WTC11 (cell line): ENCODE data around the gene LRRFIP2. TPM values are rescaled to one million over a fixed set of nuclear protein-coding genes. Genes with fewer than 3 reads are reported as not detected.
"Not testable (repeated sequence)": the region's sequence is repeated elsewhere in the genome, so short reads cannot be mapped to it uniquely, and the experiment has no call there.

Source experiments
- ATAC-seq: fragments of 200-7000 bp; cut with Tn5 transposase; 2 replicates; pipeline ENCODE4 v1.10.0; 2021; ENCODE audit warnings: mild to moderate bottlenecking, moderate library complexity
- CTCF ChIA-PET: fragments of 300-600 bp; sonication (Branson Sonifier 250); formaldehyde crosslinking; loops from one replicate; lab custom pipeline; 2021; ENCODE audit warnings: antibody characterized with exemption; lab: Charles Lee
- POLR2A ChIA-PET: fragments of 350-600 bp; sonication (Branson Sonifier 250); formaldehyde crosslinking; loops from one replicate; lab custom pipeline; 2021; ENCODE audit warnings: antibody characterized with exemption; lab: Charles Lee
- DNase-seq: peaks from one replicate; pipeline ENCODE4 v3.0.0; 2021; ENCODE audit warnings: low spot score
- H3K27ac Mint-ChIP-seq: 2 replicates; pipeline ENCODE4 v1.8.0; 2021; ENCODE audit warnings: mixed read lengths
- H3K27me3 Mint-ChIP-seq: 2 replicates; pipeline ENCODE4 v1.8.0; 2021; ENCODE audit warnings: low read depth, mild to moderate bottlenecking, moderate library complexity, mixed read lengths
- H3K36me3 Mint-ChIP-seq: 2 replicates; pipeline ENCODE4 v1.8.0; 2021; ENCODE audit warnings: mixed read lengths
- H3K4me1 Mint-ChIP-seq: 2 replicates; pipeline ENCODE4 v1.8.0; 2022; ENCODE audit warnings: mixed read lengths
- H3K4me3 Mint-ChIP-seq: 2 replicates; pipeline ENCODE4 v1.8.0; 2021; ENCODE audit warnings: mild to moderate bottlenecking, moderate library complexity, mixed read lengths
- H3K9me3 Mint-ChIP-seq: 2 replicates; pipeline ENCODE4 v1.8.0; 2021; ENCODE audit warnings: mixed read lengths
- ARID4B ChIP-seq: sonication (generic); formaldehyde crosslinking; IDR thresholded peaks from 2 replicates; pipeline ENCODE4 v1.8.0; 2023; ENCODE audit warnings: missing genetic modification reagents, mild to moderate bottlenecking, borderline replicate concordance
- ATF3 ChIP-seq: sonication (generic); formaldehyde crosslinking; conservative IDR thresholded peaks from 2 replicates; pipeline ENCODE4 v1.8.1; 2022; ENCODE audit warnings: mild to moderate bottlenecking, missing genetic modification reagents
- ATF6 ChIP-seq: sonication (generic); formaldehyde crosslinking; IDR thresholded peaks from 2 replicates; pipeline ENCODE4 v1.8.1; 2023; ENCODE audit warnings: mild to moderate bottlenecking, missing genetic modification reagents
- CBFB ChIP-seq: sonication (generic); formaldehyde crosslinking; IDR thresholded peaks from 2 replicates; pipeline ENCODE4 v1.8.1; 2022; ENCODE audit warnings: mild to moderate bottlenecking, low read depth, missing genetic modification reagents
- CDX4 ChIP-seq: fragments of 250-450 bp; sonication (Bioruptor Pico); IDR thresholded peaks from 2 replicates; pipeline ENCODE4 v1.9.0; 2021; ENCODE audit warnings: moderate library complexity, mild to moderate bottlenecking, inconsistent platforms, borderline replicate concordance
- ELF4 ChIP-seq: sonication (generic); formaldehyde crosslinking; IDR thresholded peaks from 2 replicates; pipeline ENCODE4 v1.8.1; 2022; ENCODE audit warnings: low read depth, mild to moderate bottlenecking, moderate library complexity, missing genetic modification reagents
- ESRRA ChIP-seq: sonication (generic); formaldehyde crosslinking; IDR thresholded peaks from 2 replicates; pipeline ENCODE4 v1.8.1; 2022; ENCODE audit warnings: mild to moderate bottlenecking, missing genetic modification reagents, borderline replicate concordance
- FOXP1 ChIP-seq: sonication (generic); formaldehyde crosslinking; IDR thresholded peaks from 2 replicates; pipeline ENCODE4 v1.8.0; 2022; ENCODE audit warnings: missing genetic modification reagents, mild to moderate bottlenecking, moderate library complexity, borderline replicate concordance
- IRF1 ChIP-seq: sonication (generic); formaldehyde crosslinking; IDR thresholded peaks from 2 replicates; pipeline ENCODE4 v1.8.0; 2023; ENCODE audit warnings: missing genetic modification reagents
- IRF2 ChIP-seq: sonication (generic); formaldehyde crosslinking; IDR thresholded peaks from 2 replicates; pipeline ENCODE4 v1.8.0; 2022; ENCODE audit warnings: low read depth, missing genetic modification reagents, borderline replicate concordance
- MAX ChIP-seq: sonication (generic); formaldehyde crosslinking; IDR thresholded peaks from 2 replicates; pipeline ENCODE4 v1.8.0; 2022; ENCODE audit warnings: mild to moderate bottlenecking, missing genetic modification reagents
- NFATC4 ChIP-seq: fragments of 250-450 bp; sonication (Bioruptor Pico); IDR thresholded peaks from 2 replicates; pipeline ENCODE4 v1.9.0; 2021; ENCODE audit warnings: mild to moderate bottlenecking
- PREB ChIP-seq: sonication (generic); formaldehyde crosslinking; IDR thresholded peaks from 2 replicates; pipeline ENCODE4 v1.8.1; 2022; ENCODE audit warnings: mild to moderate bottlenecking, missing genetic modification reagents, moderate library complexity, borderline replicate concordance
- PRRX2 ChIP-seq: fragments of 250-450 bp; sonication (Bioruptor Pico); IDR thresholded peaks from 2 replicates; pipeline ENCODE4 v1.8.0; 2021; ENCODE audit warnings: mild to moderate bottlenecking
- SP1 ChIP-seq: sonication (generic); formaldehyde crosslinking; conservative IDR thresholded peaks from 2 replicates; pipeline ENCODE4 v1.8.1; 2022; ENCODE audit warnings: missing genetic modification reagents
- STAT6 ChIP-seq: sonication (generic); formaldehyde crosslinking; conservative IDR thresholded peaks from 2 replicates; pipeline ENCODE4 v1.8.1; 2023; ENCODE audit warnings: mild to moderate bottlenecking, low read depth, missing genetic modification reagents, moderate library complexity
- ZNF121 ChIP-seq: sonication (generic); formaldehyde crosslinking; IDR thresholded peaks from 2 replicates; pipeline ENCODE4 v1.8.0; 2023; ENCODE audit warnings: missing genetic modification reagents
- ZNF416 ChIP-seq: fragments of 250-450 bp; sonication (Bioruptor Pico); IDR thresholded peaks from 2 replicates; pipeline ENCODE4 v1.9.0; 2021; ENCODE audit warnings: mild to moderate bottlenecking, inconsistent platforms
- ZNF423 ChIP-seq: fragments of 250-450 bp; sonication (Bioruptor Pico); IDR thresholded peaks from 2 replicates; pipeline ENCODE4 v2.1.2; 2022; ENCODE audit warnings: mild to moderate bottlenecking, moderate library complexity
- total RNA-seq: library from RNA; stranded (reverse); gene quantifications from 3 replicates; pipeline ENCODE4 v1.2.3, GENCODE V29; 2021

The LRRFIP2 gene
- total RNA-seq, 1 experiment from 2014 or later = 23.7 TPM

- Mint-ChIP-seq H3K9me3 (no peaks in the 10 kb centered on the region), H3K36me3 (peaks cover 65% of the 10 kb centered on the region), H3K27ac (no peak overlapping the region), H3K4me3 (no peak overlapping the region), H3K4me1 (no peaks in the 10 kb centered on the region), H3K27me3 (no peaks in the 10 kb centered on the region)
- DNase-seq = no peak
- CTCF ChIA-PET = no interaction called here
- no peak for ATAC-seq
- POLR2A ChIA-PET = no interaction called here
- TF ChIP-seq CDX4 (no peak), ARID4B (CRISPR knock-in tag) (no peak), MAX (CRISPR knock-in tag) (no peak), SP1 (no peak), FOXP1 (no peak), STAT6 (CRISPR knock-in tag) (no peak), ZNF423 (CRISPR knock-in tag) (no peak), ATF3 (CRISPR knock-in tag) (no peak), IRF2 (CRISPR knock-in tag) (no peak), PRRX2 (CRISPR knock-in tag) (no peak), PREB (no peak), ATF6 (no peak), NFATC4 (CRISPR knock-in tag) (no peak), ZNF416 (no peak), CBFB (CRISPR knock-in tag) (no peak), IRF1 (CRISPR knock-in tag) (no peak), ZNF121 (no peak), ESRRA (CRISPR knock-in tag) (no peak), ELF4 (no peak)
Observed at GRCh38 chr3:37050282-37050681, 124.1 kb downstream of the LRRFIP2 start.

- H3K9me3 Mint-ChIP-seq, ATAC-seq, H3K27ac Mint-ChIP-seq, CTCF ChIA-PET, DNase-seq, POLR2A ChIA-PET, H3K27me3 Mint-ChIP-seq, H3K4me3 Mint-ChIP-seq, H3K4me1 Mint-ChIP-seq: not testable (repeated sequence)
- H3K36me3 Mint-ChIP-seq = peaks cover 34% of the 10 kb centered on the region
Observed at GRCh38 chr3:37042712-37043111, 131.7 kb downstream of the LRRFIP2 start.
